Hippocampal formation (tissue), 2 donors: Measurements from ENCODE around the gene UBQLN3.

ENCODE experiments used
- DNase-seq, 2 donors: peaks; one replicate each; lab custom pipeline; 2025; lab: John Stamatoyannopoulos, UW

The UBQLN3 gene

GRCh38 chr11:5505363-5506048 is 4.3 kb downstream of the UBQLN3 start:
- no peak for DNase-seq

DNA sequence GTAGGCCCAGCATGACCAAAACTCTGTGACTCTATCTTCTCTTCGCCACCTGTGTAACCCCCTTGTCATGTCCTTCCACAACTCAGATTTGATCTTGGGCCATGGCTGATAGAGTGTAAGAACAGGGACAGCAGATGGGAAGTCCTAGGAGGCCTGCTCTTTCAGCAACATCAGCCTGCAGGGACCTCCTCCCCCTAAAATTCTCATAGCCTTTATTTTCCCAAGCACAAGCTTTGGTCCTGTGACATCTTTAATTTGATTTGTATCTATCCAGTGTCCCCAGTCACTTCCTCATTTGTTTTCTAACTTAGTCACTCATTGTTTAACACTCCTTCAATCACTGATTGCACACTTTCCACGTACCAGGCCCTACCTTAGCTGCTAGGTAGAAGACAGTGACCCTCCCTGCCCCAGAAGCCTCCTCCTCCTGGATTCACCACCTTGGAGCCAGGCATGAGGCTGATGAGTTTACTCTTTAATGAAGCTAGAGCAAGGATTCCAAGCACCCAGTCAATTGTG is 5.3 kb downstream of the UBQLN3 start:
- DNase-seq = no peak

- DNase-seq = no peak
These were observed 9.4 kb downstream of the UBQLN3 start for GRCh38 chr11:5500393-5500801.

GRCh38 chr11:5499671-5500070 is 10.1 kb downstream of the UBQLN3 start:
- no peak for DNase-seq

DNA sequence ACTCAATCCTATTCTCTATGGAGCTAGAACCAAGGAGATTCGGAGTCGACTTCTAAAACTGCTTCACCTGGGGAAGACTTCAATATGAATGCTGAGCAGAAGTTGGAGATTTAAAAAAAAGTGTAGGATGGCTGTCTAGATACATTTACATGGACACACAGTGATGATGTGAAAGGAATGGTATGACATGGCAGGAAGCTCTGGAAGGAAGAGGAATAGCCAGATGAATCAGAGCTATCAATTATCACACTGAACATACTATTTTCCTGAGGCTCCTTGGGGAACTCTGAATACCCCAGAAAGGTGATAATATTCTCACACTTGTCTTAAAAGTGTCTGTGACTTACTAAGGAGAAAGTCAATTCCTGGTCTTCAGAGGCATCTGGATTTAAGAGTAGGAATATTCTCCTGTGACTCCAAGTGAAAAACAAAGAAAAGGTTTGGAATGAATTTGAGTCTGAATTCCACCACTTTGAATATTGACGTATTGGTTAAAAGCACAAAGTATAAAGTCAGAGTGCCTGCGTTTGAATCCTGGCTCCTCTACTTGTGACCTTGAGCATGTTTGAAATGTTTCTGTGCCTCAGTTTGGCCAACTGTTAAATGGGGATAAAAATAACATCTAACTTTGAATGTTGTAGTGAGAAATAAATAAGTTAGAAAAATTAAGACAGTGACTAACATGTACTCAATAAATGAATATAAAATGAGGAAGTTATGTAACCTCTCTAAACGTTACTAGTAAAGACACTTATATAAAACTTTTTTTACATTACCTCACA is 20.0 kb downstream of the UBQLN3 start:
- no peak for DNase-seq

DNA sequence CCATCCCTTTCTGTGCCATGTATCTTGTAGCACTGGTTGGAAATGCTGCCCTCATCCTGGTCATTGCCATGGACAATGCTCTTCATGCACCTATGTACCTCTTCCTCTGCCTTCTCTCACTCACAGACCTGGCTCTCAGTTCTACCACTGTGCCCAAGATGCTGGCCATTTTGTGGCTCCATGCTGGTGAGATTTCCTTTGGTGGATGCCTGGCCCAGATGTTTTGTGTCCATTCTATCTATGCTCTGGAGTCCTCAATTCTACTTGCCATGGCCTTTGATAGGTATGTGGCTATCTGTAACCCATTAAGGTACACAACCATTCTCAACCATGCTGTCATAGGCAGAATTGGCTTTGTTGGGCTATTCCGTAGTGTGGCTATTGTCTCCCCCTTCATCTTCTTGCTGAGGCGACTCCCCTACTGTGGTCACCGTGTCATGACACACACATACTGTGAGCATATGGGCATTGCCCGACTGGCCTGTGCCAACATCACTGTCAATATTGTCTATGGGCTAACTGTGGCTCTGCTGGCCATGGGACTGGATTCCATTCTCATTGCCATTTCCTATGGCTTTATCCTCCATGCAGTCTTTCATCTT is 20.9 kb downstream of the UBQLN3 start:
- DNase-seq = no peak

GRCh38 chr11:5488385-5488784 is 21.4 kb downstream of the UBQLN3 start, which contains the start of gene OR52D1:
Gene OR52D1, plus strand, starts transcription at chr11:5488685. Its CDS starts 22 bp downstream, at chr11:5488707.
- DNase-seq = no peak

GRCh38 chr11:5486421-5486820 is 23.3 kb downstream of the UBQLN3 start:
- DNase-seq = no peak

GRCh38 chr11:5486003-5486402 is 23.8 kb downstream of the UBQLN3 start:
- DNase-seq = no peak

DNA sequence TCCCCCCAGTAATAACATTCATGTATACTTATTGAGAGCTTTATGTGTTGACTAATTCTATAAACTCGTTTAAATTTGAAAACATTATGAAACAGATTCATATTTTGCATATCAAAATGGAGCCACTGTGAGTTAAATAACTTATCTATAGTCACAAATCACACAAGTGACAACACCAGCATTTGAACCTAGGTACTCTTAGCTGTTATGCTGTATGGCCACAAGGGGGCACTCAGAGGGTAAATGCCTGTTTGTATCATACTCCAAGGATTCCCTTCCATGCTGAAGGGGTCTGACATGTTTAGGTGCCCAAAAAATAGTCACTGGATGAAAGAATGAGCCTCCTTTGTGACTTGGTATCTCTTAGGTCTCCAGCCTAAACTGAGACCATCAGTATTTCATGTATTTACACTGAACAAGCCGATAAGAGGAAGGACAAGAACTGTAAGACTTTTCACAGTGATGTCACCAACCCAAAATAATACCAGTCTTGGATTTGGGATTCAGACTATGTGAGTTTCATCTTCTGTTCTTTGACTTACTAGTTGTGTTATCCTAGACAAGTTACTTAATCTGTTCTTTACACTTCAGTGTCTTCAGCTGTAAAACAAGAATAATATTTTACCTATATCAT is 33.5 kb downstream of the UBQLN3 start:
- DNase-seq = no peak

GRCh38 chr11:5473921-5474320 is 35.8 kb downstream of the UBQLN3 start:
- DNase-seq = no peak

DNA sequence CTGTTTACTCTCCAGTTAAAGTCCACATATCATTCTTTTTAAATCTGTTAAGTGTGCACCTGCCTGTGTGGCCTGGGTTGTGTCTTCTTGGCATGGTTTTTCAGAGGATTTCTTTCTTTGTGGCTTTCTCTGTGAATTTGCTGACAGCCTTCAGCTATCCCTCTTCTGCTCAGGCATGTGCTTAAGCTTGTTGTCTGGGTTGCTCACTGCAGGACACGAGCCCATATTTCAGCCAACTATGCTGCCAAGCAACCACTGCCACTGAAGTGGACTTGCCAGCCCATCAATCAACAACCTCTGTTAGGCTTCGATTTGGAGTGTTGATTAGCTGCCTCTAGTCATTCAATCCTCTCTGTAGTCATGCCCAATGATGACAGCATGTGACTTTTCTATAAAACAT is 42.2 kb downstream of the UBQLN3 start:
- DNase-seq = no peak

DNA sequence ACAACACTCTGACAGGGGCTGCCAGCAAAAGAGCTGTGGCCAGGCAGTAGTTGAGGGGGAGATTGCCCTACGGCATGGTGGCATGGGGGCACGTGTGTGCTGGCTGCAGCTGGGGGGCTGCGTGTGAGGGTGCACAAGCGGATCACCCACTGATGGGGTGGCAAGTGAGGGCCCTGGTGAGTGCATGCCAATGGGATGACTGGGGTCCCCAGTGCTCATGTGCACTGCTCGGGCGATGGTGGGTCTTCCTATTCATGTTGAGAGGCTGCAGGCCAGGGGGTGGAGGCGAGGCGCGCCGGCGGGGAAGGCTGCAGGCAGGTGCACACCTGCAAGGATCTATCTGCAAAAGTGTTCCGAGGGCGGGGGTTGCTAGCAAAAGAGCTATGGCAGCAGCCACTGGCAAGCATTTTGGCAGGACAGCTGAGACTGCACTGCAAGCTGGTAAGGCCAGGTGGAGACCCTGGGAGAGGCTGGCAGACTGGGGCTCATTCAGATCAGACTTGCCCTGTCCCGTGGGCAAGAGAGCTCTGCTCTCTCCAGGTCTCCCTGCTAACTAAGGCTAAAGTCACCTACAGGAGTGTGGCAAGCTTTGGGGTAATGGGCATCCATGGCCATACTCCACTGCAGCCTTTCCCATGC is 48.7 kb downstream of the UBQLN3 start:
- DNase-seq = no peak
